ENCODE results near the gene TRAPPC3. TPM values are rescaled to one million over a fixed set of nuclear protein-coding genes. Genes with fewer than 3 reads are reported as not detected.
A peak's percentile ranks its signal among the peaks of the same experiment; 100 is the strongest.

The TRAPPC3 gene
- total and polyA plus RNA-seq, 9 of the 15 experiments (the other 6 are each of a cell fraction or from before 2014, with no cell fraction given): 20.6 to 141 (median 112) TPM

DNA sequence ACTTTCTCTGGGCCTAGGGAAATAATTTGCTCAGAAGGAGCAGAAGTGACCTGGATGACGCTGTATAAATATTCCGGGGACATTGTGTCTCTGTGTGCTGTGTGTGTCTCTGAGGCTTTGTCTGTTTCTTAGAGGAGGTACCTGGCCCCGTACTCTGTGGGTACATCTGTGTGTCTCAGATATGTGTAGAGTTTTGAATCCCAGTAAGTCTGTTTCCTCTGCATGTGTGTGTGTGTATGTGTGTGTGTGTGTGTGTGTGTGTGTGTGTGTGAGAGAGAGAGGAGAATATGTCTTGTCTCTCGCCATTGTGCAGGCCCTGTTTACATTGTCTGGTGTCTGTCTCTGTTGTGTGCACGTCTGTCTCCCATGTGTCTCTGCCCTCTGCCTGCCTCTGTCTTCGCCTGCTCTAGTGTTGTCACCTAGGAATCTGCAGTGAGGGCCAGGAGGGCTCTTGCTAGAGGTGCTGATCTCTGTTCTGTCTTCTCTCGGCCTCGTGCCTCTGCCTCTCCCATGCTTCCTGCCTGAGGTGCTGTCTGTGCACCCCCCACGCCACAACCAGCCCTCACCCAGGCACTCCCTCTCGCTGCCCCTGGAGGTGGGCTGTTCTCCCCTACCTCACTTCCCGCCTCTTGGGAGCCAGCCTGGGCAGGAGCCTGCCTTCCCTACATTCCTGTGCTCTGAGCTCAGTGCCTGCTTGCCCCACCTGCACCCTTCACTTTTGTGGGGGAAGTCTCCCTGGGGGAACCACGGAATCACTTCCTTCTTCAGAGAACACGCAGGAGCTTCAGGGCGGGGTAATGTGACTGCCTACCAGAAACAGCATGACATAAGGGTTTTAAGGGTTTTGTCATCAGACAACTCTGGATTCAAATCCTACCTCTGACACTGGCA, 12.6 kb upstream of the TRAPPC3 start (continued):
- TF ChIP-seq, protein P1, sequence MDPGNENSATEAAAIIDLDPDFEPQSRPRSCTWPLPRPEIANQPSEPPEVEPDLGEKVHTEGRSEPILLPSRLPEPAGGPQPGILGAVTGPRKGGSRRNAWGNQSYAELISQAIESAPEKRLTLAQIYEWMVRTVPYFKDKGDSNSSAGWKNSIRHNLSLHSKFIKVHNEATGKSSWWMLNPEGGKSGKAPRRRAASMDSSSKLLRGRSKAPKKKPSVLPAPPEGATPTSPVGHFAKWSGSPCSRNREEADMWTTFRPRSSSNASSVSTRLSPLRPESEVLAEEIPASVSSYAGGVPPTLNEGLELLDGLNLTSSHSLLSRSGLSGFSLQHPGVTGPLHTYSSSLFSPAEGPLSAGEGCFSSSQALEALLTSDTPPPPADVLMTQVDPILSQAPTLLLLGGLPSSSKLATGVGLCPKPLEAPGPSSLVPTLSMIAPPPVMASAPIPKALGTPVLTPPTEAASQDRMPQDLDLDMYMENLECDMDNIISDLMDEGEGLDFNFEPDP (CRISPR knock-in tag; IDR thresholded peaks at IDR 0.05): 0 out of 2 replicates have a peak, but pooled peaks have one; percentile 23
- no peak for TF ChIP-seq PHB2 (IDR thresholded peaks at IDR 0.05; ENCODE audit: low read depth)
- TF ChIP-seq, protein P2, sequence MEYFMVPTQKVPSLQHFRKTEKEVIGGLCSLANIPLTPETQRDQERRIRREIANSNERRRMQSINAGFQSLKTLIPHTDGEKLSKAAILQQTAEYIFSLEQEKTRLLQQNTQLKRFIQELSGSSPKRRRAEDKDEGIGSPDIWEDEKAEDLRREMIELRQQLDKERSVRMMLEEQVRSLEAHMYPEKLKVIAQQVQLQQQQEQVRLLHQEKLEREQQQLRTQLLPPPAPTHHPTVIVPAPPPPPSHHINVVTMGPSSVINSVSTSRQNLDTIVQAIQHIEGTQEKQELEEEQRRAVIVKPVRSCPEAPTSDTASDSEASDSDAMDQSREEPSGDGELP (CRISPR knock-in tag; IDR thresholded peaks at IDR 0.05; ENCODE audit: borderline replicate concordance): peak; percentile 48; the same call in 1 of the 2 replicates
- no peak for TF ChIP-seq TCF7 (IDR thresholded peaks at IDR 0.05; ENCODE audit: borderline replicate concordance)
- TF ChIP-seq ZNF764 (CRISPR knock-in tag; IDR thresholded peaks at IDR 0.05; ENCODE audit: low read depth): no peak
- TF ChIP-seq ZNF311 (CRISPR knock-in tag; IDR thresholded peaks at IDR 0.05): no peak
- peak; percentile 89; the same call in 1 of the 2 replicates for TF ChIP-seq OTX1 (CRISPR knock-in tag; IDR thresholded peaks at IDR 0.05)
- TF ChIP-seq MYC (IDR thresholded peaks at IDR 0.05; ENCODE audit: low read depth, low read length): no peak
- TF ChIP-seq MYC (CRISPR knock-in tag; IDR thresholded peaks at IDR 0.05; ENCODE audit: borderline replicate concordance, low read depth): no peak
- TF ChIP-seq, protein P3, sequence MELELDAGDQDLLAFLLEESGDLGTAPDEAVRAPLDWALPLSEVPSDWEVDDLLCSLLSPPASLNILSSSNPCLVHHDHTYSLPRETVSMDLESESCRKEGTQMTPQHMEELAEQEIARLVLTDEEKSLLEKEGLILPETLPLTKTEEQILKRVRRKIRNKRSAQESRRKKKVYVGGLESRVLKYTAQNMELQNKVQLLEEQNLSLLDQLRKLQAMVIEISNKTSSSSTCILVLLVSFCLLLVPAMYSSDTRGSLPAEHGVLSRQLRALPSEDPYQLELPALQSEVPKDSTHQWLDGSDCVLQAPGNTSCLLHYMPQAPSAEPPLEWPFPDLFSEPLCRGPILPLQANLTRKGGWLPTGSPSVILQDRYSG (tag; conservative IDR thresholded peaks at IDR 0.05; ENCODE audit: low read depth): no peak
- TF ChIP-seq PHF8 (IDR thresholded peaks at IDR 0.05; ENCODE audit: borderline replicate concordance, low read length): peak; percentile 34; the same call in 1 of the 2 replicates
- no peak for TF ChIP-seq ZNF354B (CRISPR knock-in tag; IDR thresholded peaks at IDR 0.05)
- TF ChIP-seq NFE2 (IDR thresholded peaks at IDR 0.05; ENCODE audit: low read depth): 0 out of 2 replicates have a peak, but pooled peaks have one; percentile 16
- TF ChIP-seq TAL1 (IDR thresholded peaks at IDR 0.05): 0 out of 2 replicates have a peak, but pooled peaks have one; percentile 26
- TF ChIP-seq SFPQ (IDR thresholded peaks at IDR 0.05; ENCODE audit: low read depth, low read length): no peak
- TF ChIP-seq SNRNP70 (optimal IDR thresholded peaks at IDR 0.05; ENCODE audit: low read depth, low read length): no peak
- no peak for TF ChIP-seq ATF1 (CRISPR knock-in tag; IDR thresholded peaks at IDR 0.05)
- TF ChIP-seq ATF1 (tag; IDR thresholded peaks at IDR 0.05): peak; percentile 39; the same call in 1 of the 2 replicates
- TF ChIP-seq SIN3A (IDR thresholded peaks at IDR 0.05; ENCODE audit: borderline replicate concordance in 2 of 2, control insufficient read depth in 1 of 2, low read depth in 2 of 2, low read length in 2 of 2): no peak
- no peak for TF ChIP-seq ZFPM2 (CRISPR knock-in tag; IDR thresholded peaks at IDR 0.05)
- 0 out of 4 replicates have a peak, but pooled peaks of 1 of the 2 experiments have one; percentile 29 for TF ChIP-seq MAZ (CRISPR knock-in tag; conservative IDR thresholded peaks at IDR 0.05 in 1 of 2, IDR thresholded peaks at IDR 0.05 in 1 of 2)
- peak; percentile 81; the same call in 1 of the 2 replicates for TF ChIP-seq FOXP1 (CRISPR knock-in tag; IDR thresholded peaks at IDR 0.05)
- TF ChIP-seq RBM15 (IDR thresholded peaks at IDR 0.05; ENCODE audit: insufficient read depth, low read length): no peak

Data from K562 (cell line).